OCI-LY1 (cell line): ENCODE data around the gene SLC35D2.

Source experiments
- EZH2 ChIP-seq: fragments of 200-600 bp; sonication (generic), shearing (Covaris generic); IDR thresholded peaks from 2 replicates; pipeline ENCODE4 v1.8.0; 2017; ENCODE audit warnings: borderline replicate concordance, mixed run types, mild to moderate bottlenecking, antibody characterized with exemption, low read length, moderate library complexity, mixed read lengths
- TF ChIP-seq, protein P1 (sequence below): fragments of 200-600 bp; sonication (generic), shearing (Covaris generic); IDR thresholded peaks from 2 replicates; pipeline ENCODE4 v1.5.1; 2017; ENCODE audit warnings: mild to moderate bottlenecking, antibody characterized with exemption, low read length, moderate library complexity, mixed read lengths

DNA sequence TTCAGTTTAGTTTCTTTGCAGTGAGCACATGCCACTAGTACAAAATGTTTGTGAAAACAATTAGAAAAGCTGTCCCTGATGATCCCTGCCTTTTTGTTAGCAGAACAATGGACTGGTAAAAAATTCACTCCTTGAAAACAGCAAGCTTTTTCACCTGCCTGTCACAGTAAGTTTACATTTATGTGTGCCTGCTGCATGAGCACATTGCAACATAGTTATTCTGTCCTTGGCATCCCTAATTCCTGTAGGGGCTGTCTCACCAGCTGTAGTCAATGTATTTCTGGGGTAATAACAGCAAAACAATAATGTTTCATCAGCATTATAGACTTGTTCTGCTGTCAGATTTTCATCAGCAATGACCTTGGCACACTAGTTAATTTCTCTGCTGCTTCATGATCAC lies 46.2 kb upstream of the SLC35D2 start:
- TF ChIP-seq, protein P1, sequence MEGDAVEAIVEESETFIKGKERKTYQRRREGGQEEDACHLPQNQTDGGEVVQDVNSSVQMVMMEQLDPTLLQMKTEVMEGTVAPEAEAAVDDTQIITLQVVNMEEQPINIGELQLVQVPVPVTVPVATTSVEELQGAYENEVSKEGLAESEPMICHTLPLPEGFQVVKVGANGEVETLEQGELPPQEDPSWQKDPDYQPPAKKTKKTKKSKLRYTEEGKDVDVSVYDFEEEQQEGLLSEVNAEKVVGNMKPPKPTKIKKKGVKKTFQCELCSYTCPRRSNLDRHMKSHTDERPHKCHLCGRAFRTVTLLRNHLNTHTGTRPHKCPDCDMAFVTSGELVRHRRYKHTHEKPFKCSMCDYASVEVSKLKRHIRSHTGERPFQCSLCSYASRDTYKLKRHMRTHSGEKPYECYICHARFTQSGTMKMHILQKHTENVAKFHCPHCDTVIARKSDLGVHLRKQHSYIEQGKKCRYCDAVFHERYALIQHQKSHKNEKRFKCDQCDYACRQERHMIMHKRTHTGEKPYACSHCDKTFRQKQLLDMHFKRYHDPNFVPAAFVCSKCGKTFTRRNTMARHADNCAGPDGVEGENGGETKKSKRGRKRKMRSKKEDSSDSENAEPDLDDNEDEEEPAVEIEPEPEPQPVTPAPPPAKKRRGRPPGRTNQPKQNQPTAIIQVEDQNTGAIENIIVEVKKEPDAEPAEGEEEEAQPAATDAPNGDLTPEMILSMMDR, result no peak
- no peak for TF ChIP-seq EZH2
